Astrocyte of the spinal cord (primary cell): ENCODE measurements around the gene ABCA9.

ENCODE experiments used
- DNase-seq: peaks from one replicate; pipeline ENCODE4 v3.0.0; 2011; ENCODE audit warnings: low read depth, low spot score
- H3K4me3 ChIP-seq: 2 replicates; pipeline ENCODE4 v1.5.1; 2011; ENCODE audit warnings: low read depth, mild to moderate bottlenecking, low read length, moderate library complexity
- in situ Hi-C: cut with HindIII; loops from 2 replicates; pipeline ENCODE4 v1.10.0; 2017; ENCODE audit warnings: low sequenced_read_pairs
- TF ChIP-seq, protein P1 (sequence below): IDR thresholded peaks from 2 replicates; pipeline ENCODE4 v1.5.1; 2012; ENCODE audit warnings: low read depth, mild to moderate bottlenecking, low read length, inconsistent platforms

The ABCA9 gene

DNA sequence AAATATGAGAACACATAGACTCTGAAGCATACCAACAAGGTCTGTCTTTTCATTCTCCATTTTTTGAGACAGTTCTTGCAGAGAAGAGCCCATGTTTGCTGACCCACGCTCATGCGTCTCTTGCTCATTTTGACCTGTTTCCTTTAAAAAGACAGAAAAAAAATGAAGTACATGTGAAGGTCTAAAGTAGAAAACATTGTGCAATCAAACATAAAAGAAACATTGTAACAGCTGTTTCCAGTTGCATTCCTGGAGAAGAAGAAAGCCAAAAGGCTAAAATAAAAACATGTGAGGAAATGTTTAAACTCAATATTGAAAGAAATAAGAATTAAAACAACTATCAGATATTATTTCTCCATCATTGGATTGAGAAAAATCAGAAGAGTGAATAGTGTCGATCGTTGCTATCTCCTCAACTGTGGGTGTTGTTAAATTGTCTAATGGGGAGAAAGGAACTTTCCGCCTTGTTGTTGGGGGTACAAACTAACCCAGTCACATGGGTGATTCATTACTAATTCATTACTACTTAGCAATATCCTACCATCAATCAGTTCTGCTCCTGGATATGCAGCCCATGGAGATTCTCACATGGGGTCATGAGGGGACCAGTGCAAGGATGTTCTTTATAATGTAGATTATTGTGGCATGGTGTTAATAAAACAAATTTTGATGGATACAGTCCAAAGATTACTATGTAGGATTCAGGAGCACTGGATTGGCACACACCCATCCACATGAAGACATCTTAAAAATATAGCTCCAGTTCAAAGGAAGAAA is 9.5 kb downstream of the ABCA9 start:
- in situ Hi-C loops, result no loop called here
- TF ChIP-seq, protein P1, sequence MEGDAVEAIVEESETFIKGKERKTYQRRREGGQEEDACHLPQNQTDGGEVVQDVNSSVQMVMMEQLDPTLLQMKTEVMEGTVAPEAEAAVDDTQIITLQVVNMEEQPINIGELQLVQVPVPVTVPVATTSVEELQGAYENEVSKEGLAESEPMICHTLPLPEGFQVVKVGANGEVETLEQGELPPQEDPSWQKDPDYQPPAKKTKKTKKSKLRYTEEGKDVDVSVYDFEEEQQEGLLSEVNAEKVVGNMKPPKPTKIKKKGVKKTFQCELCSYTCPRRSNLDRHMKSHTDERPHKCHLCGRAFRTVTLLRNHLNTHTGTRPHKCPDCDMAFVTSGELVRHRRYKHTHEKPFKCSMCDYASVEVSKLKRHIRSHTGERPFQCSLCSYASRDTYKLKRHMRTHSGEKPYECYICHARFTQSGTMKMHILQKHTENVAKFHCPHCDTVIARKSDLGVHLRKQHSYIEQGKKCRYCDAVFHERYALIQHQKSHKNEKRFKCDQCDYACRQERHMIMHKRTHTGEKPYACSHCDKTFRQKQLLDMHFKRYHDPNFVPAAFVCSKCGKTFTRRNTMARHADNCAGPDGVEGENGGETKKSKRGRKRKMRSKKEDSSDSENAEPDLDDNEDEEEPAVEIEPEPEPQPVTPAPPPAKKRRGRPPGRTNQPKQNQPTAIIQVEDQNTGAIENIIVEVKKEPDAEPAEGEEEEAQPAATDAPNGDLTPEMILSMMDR, result no peak

DNA sequence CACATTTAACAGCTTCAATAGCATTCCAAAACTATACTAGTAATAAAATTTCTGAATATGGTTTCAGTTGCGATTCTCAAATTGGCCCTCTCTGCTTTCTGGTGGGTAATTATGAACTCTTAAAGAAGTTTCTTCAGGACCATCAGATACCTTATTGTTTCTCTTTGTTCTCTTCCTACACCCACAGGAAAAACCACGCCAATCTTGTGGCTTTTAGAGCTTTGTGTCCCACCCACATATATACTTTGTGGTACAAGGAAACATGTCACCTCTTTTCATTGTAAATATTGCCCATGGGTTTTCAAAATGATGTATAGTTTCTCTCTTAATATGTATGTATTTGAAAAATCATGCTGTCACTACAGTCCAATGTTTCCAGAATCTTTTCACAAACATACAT is 12.1 kb downstream of the ABCA9 start:
- in situ Hi-C loops, result no loop called here
- no peak overlapping the region for H3K4me3 ChIP-seq
- DNase-seq, result no peak
- TF ChIP-seq, protein P1, result no peak

More for the DNA sequence above, 9.5 kb downstream of the ABCA9 start:
- H3K4me3 ChIP-seq, result no peak overlapping the region
- DNase-seq, result peak; percentile 57

DNA sequence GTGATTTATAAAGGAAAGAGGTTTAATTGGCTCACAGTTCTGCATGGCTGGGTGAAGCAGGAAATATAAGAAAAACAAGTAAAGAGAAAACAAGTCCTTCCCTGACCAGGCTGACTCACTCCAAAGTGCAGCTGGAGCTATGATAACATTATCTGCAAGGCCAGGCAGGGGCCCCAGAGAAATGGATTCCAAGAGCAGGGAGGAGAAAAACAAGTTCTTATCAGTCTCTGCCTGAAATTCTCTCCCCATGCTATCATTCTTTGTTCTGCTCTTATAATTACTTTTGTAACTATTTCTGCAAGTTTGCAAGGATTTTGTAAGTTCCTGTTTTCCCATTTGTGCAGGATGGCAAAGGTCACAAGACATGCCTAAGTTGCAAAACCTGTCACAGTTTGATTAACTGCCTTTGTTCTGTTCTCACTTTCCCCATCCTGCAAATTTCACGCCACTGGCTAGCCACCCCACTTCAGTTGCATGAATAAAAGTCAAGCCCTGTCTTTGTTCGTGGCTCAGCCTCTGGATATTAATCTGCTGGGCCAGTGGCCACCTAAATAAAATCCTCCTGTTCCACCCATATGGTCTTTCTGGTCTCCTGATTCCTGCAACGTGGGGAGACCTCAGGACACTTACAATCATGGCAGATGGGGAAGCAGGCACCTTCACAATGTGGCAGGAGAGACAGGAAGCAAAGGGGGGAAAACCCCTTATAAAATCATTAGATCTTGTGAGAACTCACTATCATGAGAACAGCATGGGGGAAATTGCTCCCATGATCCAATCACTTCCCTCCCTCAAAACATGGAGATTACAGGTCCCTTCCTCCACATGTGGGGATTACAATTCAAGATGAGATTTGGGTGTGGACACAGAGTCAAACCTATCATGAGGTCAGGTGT is 13.1 kb downstream of the ABCA9 start:
- in situ Hi-C loops, result no loop called here
- H3K4me3 ChIP-seq, result no peak overlapping the region
- TF ChIP-seq, protein P1, result no peak
- peak; percentile 77 for DNase-seq

DNA sequence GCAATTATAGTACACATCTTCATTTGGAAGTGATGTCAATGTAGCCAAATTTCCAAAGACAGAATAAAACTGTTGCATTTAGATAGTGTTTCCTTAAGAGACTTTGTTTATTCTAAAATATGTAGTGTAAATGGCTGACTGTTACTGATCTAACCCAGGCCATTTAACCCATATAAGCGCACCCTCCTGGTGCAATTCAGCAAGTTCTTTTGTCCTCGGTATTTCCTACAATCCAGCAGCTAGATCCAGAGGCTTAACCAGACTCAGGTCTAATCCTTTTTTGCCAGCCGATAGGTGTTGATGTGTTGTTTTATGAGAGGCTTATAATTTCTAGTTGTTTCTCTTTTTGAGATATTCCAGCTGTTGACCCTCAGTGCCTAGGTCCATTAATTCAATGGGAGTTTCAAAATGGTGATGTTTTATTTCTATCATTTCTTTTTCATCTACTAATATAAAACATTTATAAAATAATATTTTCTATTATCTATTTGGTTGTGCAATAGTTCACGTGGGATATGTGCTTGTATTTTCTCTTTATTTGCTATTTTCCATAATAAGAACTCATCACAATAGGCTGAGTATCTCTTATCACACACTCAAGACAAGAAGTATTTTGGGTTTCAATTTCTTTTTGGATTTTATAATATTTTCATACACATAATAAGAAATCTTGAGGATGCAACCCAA is 14.5 kb downstream of the ABCA9 start:
- in situ Hi-C loops, result no loop called here

DNA sequence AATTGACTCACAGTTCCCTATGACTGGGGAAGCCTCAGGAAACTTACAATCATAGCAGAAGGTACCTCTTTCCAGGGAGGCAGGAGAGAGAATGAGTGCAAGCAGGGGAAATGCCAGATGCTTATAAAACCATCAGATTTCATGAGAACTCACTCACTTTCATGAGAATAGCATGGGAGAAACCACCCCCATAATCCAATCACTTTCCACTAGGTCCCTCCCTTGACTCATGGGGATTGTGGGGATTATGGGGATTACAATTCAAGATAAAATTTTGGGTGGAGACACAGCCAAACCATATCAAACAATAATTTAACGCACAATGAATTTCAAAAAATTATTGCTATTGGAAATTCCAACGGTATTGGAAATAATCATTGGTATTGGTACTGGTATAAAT is 15.1 kb downstream of the ABCA9 start:
- DNase-seq, result no peak
- in situ Hi-C loops, result no loop called here
- no peak overlapping the region for H3K4me3 ChIP-seq
- TF ChIP-seq, protein P1, result no peak

More for the DNA sequence above, 14.5 kb downstream of the ABCA9 start:
- TF ChIP-seq, protein P1, result no peak
- no peak for DNase-seq
- H3K4me3 ChIP-seq, result no peak overlapping the region

DNA sequence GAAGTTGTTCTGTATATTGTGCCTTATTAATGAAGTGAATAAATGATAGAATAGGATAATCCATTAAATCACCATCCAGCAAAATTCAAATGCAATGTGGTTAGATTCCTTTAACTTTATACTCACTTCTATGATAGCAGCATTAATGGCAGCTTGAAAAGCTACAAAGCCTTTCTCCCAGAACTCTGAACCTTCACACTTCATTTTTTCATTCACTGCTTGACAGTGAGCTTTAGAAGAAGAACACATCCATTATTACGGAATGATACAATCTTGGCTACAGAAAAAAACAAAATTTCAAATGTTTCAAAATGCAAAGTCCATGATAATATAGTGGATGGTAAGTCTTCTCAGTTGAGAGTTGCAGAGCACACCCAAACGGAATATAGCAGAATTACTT is 16.4 kb downstream of the ABCA9 start:
- DNase-seq, result no peak
- in situ Hi-C loops, result no loop called here
- no peak overlapping the region for H3K4me3 ChIP-seq
- TF ChIP-seq, protein P1, result no peak
